ENCODE data around the gene SH3RF2.
"Not testable (repeated sequence)": the region's sequence is repeated elsewhere in the genome, so short reads cannot be mapped to it uniquely, and the experiment has no call there.

The SH3RF2 gene

DNA sequence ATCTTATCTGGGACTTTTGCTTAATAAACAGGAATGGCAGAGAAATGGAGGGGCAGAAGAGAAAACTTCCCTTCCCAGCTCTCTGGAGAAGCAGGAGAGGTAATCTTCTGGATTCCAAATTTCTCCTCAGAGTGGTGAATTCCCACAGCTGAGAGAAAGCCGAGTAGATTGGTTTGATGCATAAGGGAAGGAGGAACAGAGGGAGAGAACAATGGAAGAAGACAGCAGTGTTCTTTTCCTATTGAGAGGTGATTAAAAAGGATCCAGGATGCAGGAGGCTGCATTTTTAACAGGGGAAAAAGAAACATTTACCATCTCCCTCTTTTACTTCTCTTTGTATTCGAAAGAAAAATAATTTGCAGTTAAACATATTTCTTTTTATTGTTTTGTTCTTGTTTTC, 13.1 kb downstream of the SH3RF2 start:
- no peak for DNase-seq

DNA sequence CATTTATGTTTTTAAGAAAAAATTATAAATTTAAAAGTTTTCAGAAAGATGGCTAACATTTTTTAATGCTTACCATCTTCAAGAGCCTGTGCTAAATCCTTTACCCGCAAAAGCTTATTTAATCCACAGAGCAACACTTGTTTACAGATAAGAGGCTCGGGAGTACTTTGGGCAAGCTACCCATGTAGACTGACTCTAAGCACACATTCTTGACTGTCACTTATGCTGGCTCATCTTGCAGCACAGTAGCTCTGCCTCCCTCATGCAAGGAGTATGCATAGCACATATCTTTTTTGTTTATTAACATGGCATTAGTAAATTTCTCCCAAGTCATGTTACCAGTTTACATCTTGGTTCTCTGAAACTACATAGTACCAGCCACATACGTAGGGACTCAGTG, 14.7 kb downstream of the SH3RF2 start:
- DNase-seq: no peak

DNA sequence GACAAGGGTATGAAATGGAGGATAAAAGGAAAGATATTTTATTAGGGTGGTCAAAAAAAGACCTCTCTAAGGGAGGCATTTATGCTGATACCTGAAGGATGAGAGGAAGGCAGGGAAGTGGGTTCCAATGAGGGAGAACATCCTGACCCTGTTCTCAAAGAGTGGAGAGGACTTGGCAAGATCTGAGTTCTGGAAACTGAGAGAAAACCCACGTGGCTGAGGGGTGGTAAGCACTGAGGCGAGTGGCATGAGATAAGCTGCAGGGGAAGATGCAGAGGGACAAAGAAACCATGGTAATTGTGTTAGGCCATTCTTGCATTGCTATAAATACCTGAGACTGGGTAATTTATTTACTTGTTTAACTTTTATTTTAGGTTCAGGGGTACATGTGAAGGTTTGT, 16.8 kb downstream of the SH3RF2 start:
- no peak for DNase-seq

DNA sequence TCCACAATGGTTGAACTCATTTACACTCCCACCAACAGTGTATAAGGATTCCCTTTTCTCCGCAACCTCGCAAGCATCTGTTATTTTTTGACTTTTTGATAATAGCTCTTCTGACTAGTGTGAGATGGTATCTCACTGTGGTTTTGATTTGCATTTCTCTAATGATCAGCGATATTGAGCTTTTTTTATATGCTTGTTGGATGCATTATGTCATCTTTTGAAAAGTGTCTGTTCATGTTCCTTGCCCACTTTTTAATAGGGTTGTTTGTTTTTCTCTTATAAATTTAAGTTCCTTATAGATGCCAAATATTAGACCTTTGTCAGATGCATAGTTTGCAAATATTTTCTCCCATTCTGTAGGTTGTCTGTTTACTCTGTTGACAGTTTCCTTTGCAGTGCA, 17.8 kb downstream of the SH3RF2 start:
- not testable (repeated sequence) for DNase-seq

DNA sequence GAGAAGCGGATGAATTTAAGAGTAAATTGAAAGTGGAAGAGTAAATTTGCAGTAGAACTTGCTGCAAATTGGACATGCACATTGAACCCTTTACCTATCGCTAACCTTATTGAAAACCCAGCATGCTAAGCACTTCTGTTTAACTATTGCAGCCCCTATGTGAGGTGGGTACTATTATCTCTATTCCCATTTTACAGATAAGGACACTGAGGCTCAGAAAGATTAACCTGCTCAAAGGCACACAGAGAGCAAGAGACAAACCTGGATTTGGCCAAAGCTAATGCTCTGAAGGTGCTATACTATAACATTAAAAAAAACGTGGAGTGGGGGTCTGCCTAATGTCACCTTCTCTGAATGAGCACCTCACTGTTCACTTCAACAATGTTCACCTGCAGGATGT, 21.0 kb downstream of the SH3RF2 start:
- DNase-seq: no peak

DNA sequence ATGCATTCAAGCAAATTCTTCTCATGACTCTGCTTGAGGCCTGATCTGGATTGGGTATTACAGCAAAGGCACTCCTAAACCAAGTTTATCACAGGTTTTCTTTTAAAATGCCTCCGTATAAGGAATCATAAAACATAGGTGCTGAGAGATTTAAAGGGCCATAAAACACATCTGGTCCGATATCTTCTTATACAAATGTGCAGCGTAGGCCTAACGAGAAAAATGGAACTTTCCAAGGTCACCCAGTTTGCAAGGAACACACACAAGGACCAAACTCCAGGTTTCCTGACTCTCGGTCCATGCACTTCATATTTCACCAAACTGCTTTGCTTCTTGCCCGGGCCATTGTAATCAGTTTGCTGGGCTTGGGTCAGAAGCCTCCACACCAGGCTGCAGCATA, 22.1 kb downstream of the SH3RF2 start:
- DNase-seq: no peak

DNA sequence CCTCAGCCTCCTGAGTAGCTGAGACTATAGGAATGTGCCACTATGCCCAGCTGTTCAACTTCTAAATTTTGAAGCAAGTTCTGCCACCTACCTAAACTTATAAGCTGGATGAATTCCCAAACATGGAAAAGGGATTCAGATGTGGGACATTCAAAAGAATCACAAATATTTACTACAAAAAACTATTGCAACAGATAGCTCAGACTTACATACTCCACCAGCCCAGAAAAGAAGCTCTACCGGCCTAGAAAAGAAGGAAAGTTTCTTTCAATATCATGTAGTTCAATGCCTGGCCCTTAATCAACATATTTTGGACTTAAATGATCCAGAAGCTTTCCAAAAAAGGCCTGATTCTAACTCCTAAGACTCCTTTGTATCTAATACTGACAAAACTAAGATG, 23.8 kb downstream of the SH3RF2 start:
- no peak for DNase-seq

DNA sequence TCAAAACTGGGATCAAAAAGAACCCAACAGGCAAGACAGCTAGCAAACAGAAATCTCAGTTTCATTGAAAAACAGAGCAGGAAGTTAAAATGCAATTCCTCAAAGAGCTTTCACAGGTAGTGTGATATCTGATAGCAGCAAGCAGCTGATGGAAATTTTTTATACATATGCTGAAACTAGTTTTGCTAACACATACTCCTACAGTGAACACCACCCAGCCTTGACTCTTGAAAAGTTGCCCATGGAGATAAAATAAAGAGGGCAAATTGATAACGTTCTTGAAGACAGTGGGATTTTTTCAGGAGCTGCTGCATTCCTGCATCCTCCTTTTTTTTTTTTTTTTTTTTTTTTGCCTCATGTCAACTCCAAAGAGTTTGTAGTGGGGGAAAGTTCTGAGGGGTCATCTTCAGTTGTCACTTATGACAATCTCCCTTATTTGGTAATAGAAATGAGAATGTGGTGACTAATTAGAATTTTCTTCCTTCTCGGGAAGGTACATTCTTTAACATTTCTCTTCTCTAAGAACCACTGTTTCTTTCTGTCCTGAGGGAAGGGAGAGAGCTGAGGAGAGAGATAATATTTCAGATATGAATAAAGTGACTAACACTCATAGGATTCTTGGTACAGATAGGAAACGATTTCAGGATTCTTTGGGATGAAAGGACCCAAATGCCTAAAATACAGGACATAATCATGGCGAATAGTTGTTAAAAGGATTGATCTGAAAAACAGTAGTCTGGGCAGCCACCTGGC, 24.6 kb downstream of the SH3RF2 start:
- DNase-seq: no peak

DNA sequence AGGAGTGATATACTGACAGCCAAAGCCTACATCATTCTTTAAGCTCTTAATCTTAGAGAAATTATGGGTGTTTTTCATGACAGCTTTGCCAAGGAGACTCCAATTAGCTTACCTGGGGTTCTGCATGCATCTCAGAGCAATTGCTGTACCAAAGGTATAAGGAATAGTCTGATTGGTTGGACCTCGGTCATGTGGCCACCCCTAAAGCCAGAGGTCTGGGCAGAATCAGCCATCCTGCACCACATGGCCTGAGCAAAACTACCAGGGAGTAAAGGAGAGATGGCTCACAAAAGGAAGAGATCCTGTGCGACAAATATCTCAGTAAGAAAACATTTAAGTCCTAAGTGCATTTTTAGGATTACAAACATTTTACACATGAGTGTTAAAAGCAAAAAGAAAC, 25.6 kb downstream of the SH3RF2 start:
- DNase-seq: no peak

DNA sequence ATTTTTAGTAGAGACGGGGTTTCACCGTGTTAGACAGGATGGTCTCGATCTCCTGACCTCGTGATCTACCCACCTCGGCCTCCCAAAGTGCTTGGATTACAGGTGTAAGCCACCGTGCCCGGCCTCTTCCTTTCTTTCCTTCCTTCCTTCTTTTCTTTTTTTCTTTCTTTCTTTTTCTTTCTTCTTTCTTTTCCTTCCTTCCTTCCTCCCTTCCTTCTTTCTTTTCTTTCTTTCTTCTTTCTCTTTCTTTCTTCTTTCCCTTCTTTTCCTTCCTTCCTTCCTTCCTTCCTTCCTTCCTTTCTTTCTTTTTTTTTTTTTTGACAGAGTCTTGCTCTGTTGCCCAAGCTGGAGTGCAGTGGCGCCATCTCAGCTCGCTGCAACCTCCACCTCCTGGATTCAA, 27.6 kb downstream of the SH3RF2 start:
- not testable (repeated sequence) for DNase-seq

DNA sequence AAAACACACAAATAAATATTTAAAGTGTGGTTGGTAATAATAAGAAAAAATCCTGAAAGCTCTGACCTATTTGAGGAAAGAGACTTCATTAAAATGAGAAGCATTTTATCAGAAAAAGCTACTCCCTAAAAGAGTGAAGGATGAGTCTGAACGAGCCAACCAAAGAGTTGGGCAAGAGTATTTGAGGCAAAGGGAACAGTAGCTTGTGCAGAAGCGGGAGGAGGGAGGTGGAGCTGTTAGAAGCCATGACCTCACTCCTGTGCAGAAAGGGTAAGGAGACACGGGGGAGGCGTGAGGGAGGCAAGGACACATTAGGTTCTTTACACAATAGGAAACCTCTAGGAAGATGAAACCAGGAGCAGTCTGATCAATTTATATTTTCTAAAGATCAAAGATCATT, 29.4 kb downstream of the SH3RF2 start:
- DNase-seq: no peak

DNA sequence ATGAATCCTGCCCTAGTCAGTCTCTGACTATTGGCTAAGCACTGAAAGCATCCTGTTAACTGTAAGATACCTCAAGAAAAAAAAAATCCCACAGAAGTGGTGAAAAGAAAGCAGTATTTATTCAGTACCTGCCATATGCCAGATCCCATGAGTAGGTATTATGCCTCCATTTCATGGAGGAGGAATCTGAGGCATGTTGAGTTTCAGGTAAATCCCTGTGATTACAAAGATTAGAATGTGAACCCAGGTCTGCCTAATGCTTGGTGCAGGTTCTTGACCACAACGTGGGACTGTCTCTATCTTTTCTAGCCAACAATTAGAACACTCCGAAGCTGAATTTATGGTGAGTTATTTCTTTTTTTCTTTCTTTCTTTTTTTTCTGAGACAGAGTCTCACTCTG, 30.9 kb downstream of the SH3RF2 start:
- DNase-seq: no peak

DNA sequence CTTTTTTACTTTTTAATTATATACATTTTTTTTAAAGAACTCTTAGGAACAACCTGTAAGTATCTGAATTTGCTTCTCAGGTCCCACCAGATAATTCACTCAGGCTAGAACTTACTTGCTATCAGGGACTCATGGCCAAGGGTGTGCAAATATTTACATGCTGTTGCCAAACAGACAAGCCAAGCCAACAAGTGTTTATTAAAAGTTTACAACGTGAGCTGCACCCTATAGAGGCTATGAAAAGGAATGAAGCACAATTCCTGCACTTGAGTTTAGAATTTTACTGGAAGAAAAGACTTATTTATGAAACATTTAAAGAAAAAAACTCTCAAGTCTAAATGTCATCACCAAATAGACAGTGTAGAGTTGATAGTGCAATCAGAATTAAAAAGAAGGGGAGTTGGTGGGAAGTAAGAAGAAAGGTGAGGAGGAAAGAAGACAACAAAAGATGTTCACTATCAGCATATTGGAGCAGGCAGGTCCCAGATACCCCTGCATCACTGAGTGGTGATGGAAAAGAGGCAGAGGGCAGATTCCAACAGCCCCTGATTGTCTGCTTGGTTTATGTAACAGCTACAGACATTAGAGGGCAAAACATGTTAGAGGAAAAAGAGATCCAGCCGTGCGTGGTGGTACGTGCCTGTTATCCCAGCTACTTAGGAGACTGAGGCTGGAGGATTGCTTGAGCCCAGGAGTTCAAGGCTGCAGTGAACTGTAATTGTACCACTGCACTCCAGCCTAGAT, 32.8 kb downstream of the SH3RF2 start:
- no peak for DNase-seq

DNA sequence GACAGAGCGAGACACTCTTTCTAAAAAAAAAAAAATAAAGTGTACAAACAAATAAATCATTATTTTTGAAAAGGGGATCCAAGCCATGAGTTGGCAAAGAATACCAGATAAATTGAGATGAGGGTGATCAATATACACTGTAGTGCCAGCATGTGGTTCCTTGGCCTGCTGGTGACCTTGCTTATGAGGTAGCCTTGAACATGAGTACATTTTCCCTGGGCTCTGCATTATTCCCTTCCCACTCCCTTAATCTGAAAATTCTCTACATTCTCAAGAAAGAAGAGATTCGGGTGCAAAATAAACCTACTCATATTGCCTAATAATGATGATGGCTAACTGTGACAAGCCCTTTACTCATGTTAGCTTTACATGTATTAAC, 33.3 kb downstream of the SH3RF2 start:
- no peak for DNase-seq

DNA sequence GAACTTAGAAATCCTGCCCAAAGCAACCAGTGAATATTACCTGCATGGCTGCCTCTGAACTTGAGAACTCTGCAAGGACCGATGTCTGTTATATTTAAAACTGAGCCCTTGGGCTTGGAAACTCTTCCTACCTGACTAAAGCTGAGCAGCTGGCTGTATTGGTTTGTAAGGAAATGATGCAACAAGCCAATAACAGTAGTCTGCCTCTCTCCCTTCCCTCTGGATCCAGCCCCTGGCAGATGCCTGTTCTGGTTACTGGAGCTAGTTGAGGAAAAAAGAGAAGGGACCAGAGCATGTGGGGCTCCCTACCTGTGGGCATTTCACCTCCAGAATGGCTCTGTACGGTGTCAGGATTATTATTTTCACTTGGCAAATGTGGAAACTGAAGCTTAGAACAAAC, 34.7 kb downstream of the SH3RF2 start:
- DNase-seq: no peak

DNA sequence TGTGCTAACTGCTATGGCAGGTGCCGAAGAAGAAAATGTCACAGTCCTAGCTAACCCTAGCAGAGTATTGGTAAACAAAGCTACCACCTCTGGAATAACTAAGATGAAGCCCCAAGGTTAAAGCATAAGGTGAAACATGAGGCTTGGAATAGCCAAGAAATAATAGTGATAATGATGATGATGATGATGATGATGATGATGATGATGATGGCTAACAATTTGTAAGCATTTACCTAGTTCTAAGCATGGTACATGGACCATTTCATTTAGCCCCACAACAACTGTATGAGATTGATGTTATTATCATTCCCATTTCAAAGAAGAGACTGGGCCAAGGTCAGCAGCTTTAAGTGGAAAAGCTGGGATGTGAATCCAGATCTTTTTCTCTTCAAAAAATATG, 35.3 kb downstream of the SH3RF2 start:
- no peak for DNase-seq

DNA sequence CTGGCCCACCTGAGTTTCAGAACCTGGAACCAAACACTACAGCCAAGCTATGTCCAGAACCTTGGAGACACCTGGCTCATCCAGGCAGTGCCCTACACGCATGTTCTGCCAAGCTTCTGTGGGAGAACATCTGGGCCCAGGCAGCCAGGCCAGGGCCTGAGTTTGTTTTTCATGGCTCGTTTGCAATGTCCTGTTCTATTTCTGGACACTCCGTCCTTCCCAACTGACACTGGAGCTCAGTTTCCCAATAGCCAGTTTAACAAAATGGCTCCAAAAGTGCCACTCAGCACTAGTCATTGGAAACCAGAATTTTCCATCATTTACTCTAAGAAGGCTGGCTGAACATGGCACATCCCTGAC, 38.6 kb downstream of the SH3RF2 start:
- DNase-seq: no peak

DNA sequence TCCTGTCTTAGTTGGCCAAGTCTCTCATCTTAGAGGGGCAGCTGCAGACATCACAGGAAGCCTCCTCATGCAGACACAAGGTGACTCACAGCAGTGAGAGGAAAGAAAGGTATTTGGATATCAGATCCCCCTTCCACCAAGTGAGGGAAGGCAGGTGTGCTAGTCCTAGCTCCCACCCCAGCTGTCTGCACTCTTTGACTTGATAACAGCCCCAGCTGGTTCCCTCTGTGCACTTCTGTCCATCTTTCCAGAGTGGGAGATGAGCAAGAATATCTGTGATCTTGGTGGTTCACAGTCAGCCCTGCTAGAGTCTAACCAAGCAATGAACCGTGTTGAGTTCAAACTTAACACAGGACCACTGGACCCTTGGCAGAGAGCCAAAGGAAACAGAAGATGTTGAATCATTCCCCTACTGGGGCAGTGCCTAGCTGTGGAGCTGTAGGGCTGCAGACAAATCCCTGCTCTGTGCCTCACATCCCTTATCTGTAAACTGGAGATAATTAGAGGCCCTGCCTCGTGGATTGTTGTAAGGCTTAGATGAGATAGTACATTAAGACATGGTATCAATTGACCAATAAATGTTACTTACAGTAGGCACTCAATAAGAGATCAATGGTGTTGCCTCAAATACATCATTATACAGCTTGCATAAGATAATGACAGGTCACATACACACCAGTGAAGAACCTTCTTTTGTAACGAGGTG, 39.1 kb downstream of the SH3RF2 start:
- DNase-seq: no peak

DNA sequence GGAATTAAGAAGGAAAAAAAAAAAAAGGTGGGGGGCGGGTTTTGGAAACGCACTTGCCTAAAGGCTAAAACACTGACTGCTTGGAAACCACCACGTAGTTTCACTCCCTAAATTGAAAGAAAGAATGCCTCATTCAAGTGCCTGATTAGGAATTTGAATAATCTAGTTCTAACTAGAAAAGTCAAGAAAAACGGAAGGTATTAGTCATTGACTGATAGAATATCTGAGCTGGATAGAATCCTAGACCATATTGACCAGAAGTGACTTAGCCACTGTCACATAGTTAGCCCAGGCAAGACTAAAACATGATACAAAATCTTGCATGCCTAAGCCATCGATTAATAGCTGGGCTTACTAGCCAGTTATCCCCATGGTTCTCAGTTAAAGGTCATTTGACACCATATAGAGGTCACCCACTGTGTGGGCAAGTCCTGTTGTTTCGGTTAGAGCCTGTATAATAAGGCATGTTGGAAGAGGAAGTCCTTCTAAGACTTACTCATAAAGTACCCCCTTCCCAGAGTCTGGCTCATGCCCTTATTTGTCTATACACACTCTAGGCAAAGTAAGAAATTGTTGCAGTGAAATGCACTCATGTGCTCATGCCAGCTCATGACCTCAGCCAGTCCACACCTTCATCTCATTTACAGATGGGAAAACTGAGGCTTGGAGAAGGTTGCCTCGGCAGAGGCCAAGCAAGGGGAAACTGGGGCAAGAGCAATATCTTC, 40.2 kb downstream of the SH3RF2 start:
- DNase-seq: no peak

DNA sequence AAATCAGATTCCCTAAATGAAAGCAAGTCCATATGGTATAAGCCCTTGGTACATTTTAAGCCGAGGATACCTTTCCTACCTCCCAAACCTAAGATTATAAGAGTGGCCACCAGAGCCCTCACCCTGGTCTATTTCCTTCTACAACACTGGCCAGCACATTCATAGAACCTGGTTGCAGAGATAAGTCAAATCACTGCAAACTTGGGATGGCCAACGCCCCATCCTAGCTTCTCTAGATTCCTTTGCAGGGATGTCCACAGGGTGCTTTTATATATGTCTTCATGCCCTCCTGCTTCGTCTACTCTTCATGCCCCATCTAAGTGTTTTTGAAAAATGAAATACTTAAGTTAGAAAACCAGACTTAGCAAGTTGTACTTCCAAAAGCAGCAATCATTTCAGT, 41.8 kb downstream of the SH3RF2 start:
- no peak for DNase-seq

DNA sequence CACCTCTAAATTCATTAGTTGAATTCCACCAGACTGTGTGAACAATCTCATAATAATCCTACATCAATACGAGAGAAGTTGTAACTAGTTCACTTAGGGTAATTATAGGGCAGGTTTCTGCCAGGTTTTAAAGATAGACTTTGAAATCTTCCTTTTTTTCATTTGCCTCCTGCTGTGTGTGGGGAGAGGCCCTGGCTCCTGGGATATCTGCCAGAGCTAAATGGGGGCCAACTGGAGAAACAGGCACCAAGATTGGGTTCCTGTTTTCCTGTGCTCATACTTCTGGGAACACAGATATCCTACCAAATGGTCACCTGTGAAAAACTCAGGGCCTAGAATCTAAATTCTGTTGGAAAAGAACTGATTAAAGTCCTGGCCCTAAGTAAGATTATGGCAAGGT, 42.3 kb downstream of the SH3RF2 start:
- DNase-seq: no peak

DNA sequence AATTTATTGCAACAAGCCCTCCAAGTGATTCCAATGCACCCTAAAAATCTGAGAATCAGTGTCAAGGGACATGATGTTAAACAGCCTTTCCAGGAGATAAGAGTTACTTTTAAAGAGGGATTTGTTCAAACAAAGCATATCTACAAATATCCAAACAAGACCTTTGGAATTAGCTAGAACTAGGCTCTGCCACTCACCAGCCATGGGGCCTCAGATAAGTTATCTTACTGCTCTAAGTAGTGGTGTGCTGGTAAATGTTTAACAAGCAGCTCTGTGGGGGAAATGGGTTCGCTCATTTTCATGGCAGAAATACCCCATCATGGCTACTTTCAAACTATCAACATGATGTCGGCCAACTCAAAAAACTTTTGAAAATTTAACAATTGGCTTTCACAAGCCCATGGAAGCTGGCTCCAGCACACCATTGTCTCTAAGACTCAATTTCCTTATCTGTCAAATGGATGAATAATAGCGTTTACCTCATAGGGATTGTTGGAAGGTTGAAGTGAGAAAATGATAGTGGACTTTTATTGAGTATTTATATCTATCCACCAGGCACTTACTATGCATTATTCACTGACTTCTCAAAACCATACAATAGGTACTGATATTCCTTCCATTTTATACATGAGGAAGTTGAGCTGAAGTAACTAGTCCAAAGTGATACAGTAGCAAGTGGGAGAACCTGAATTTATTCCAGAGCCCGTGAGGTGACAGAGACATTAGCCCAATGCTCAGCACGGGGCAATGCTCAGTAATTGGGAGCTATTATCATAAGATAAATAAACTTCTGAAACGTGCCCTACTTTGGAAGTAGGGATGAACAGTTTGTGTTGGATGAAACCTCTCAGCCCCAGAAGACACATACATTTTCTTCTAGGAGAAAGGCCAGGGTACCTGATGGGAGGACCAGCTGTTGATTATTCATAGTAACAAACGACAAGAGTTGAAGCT, 43.2 kb downstream of the SH3RF2 start:
- DNase-seq: no peak

Measured in activated CD8-positive, alpha-beta memory T cell treated with anti-CD3 and anti-CD28 coated beads for 24 hours (primary cell).